CD14-positive monocyte (primary cell): ENCODE data around the gene NABP1. TPM values are rescaled to one million over a fixed set of nuclear protein-coding genes. Genes with fewer than 3 reads are reported as not detected.

Experiments
- DNase-seq, 3 donors: peaks; one replicate each; pipeline ENCODE4 v3.0.0-alpha.2; 2011 to 2022
- H2AFZ ChIP-seq: 2 replicates; pipeline ENCODE4 v1.6.0; 2012; ENCODE audit warnings: mild to moderate bottlenecking, low read depth, low read length, inconsistent platforms; ENCODE audit not compliant: insufficient read depth, poor library complexity, severe bottlenecking
- H3K27ac ChIP-seq, 2 donors: 1 replicate in 1 of 2; 2 replicates in 1 of 2; pipeline ENCODE4 v1.5.1; 2012 to 2013; ENCODE audit warnings: low read length in 2 of 2, control low read depth in 1 of 2, inconsistent platforms in 1 of 2, low read depth in 1 of 2, mild to moderate bottlenecking in 1 of 2
- H3K27me3 ChIP-seq, 2 donors: one replicate each; pipeline versions ENCODE4 v1.6.0 to v1.6.1; 2011 to 2013; ENCODE audit warnings: low read length in 2 of 2; ENCODE audit not compliant: control insufficient read depth in 2 of 2, insufficient read depth in 2 of 2
- H3K36me3 ChIP-seq, 2 donors: replicated peaks in 1 of 2; 1 replicate in 1 of 2; 2 replicates in 1 of 2; pipeline versions ENCODE4 v1.5.1 to v1.6.1; 2012 to 2013; ENCODE audit warnings: low read length in 2 of 2, control low read depth in 1 of 2, inconsistent platforms in 1 of 2, mild to moderate bottlenecking in 1 of 2; ENCODE audit not compliant: insufficient read depth in 2 of 2, control insufficient read depth in 1 of 2
- H3K4me1 ChIP-seq, 2 donors: 1 replicate in 1 of 2; 2 replicates in 1 of 2; pipeline versions ENCODE4 v1.5.1 to v1.6.1; 2012 to 2013; ENCODE audit warnings: low read length in 2 of 2, control low read depth in 1 of 2, inconsistent platforms in 1 of 2, mild to moderate bottlenecking in 1 of 2, moderate library complexity in 1 of 2; ENCODE audit not compliant: insufficient read depth in 2 of 2, control insufficient read depth in 1 of 2
- H3K4me2 ChIP-seq: replicated peaks from 2 replicates; pipeline ENCODE3; 2012; ENCODE audit warnings: low read length, moderate library complexity, mild to moderate bottlenecking; ENCODE audit not compliant: poor library complexity, severe bottlenecking; ENCODE audit errors: extremely low read depth
- H3K4me3 ChIP-seq, 3 experiments: fragments of 200-600 bp in 1 of 3; sonication (generic) in 1 of 3; replicated peaks in 1 of 3; 1 replicate in 2 of 3; 2 replicates in 1 of 3; pipeline ENCODE4 v1.5.1; 2011 to 2013; ENCODE audit warnings: low read length in 3 of 3, mild to moderate bottlenecking in 3 of 3, control low read depth in 2 of 3, low read depth in 2 of 3, inconsistent platforms in 1 of 3, moderate library complexity in 1 of 3
- H3K79me2 ChIP-seq: 2 replicates; pipeline ENCODE4 v1.6.0; 2012; ENCODE audit warnings: mild to moderate bottlenecking, control low read depth, inconsistent platforms, low read length, moderate library complexity; ENCODE audit not compliant: insufficient read depth
- H3K9ac ChIP-seq: 2 replicates; pipeline ENCODE4 v1.6.0; 2017; ENCODE audit warnings: low read length, mild to moderate bottlenecking; ENCODE audit not compliant: insufficient read depth, poor library complexity, severe bottlenecking
- H3K9me3 ChIP-seq, 2 donors: replicated peaks in 1 of 2; 1 replicate in 1 of 2; 2 replicates in 1 of 2; pipeline versions ENCODE4 v1.5.1 to v1.6.1; 2012 to 2013; ENCODE audit warnings: low read length in 2 of 2, control low read depth in 1 of 2; ENCODE audit not compliant: control insufficient read depth in 1 of 2, insufficient read depth in 1 of 2
- H4K20me1 ChIP-seq: 2 replicates; pipeline ENCODE4 v1.6.0; 2012; ENCODE audit warnings: mild to moderate bottlenecking, low read length, control low read depth, moderate library complexity; ENCODE audit not compliant: insufficient read depth
- H3K27ac Mint-ChIP-seq, 7 donors: one replicate each; pipeline ENCODE4 v1.8.0; 2020; ENCODE audit warnings: mild to moderate bottlenecking in 7 of 7, mixed read lengths in 7 of 7, moderate library complexity in 6 of 7, inconsistent platforms in 2 of 7
- H3K27me3 Mint-ChIP-seq, 3 donors: one replicate each; pipeline ENCODE4 v1.8.0; 2021 to 2022; ENCODE audit warnings: low read depth in 3 of 3, mild to moderate bottlenecking in 3 of 3, mixed read lengths in 3 of 3, moderate library complexity in 3 of 3, inconsistent platforms in 1 of 3
- H3K36me3 Mint-ChIP-seq, 2 donors: one replicate each; pipeline ENCODE4 v1.8.0; 2020; ENCODE audit warnings: mixed read lengths in 2 of 2, inconsistent platforms in 1 of 2, mild to moderate bottlenecking in 1 of 2
- H3K4me1 Mint-ChIP-seq: one replicate; pipeline ENCODE4 v1.8.0; 2020; ENCODE audit warnings: mild to moderate bottlenecking, mixed read lengths
- H3K4me3 Mint-ChIP-seq, 2 donors: one replicate each; pipeline ENCODE4 v1.8.0; 2020; ENCODE audit warnings: mild to moderate bottlenecking in 2 of 2, mixed read lengths in 2 of 2, moderate library complexity in 1 of 2
- H3K9me3 Mint-ChIP-seq, 7 donors: one replicate each; pipeline ENCODE4 v1.8.0; 2020 to 2022; ENCODE audit warnings: mixed read lengths in 7 of 7, mild to moderate bottlenecking in 6 of 7, moderate library complexity in 6 of 7, inconsistent platforms in 2 of 7
- CTCF ChIP-seq: fragments of 200-600 bp; IDR thresholded peaks from one replicate; pipeline ENCODE4 v1.8.0; 2022; ENCODE audit warnings: antibody characterized with exemption, mild to moderate bottlenecking
- WGBS: methylation state at CpG from one replicate; pipeline ENCODE4 v1.1.5; 2013; ENCODE audit warnings: missing lambda C conversion rate; ENCODE audit not compliant: insufficient coverage; 5-methylcytosine and 5-hydroxymethylcytosine counted together
- intact Hi-C, 2 donors: fragments of 100-400 bp; cut with micrococcal nuclease; formaldehyde crosslinking; loops; one replicate each; pipeline versions ENCODE4 v1.15.0 to v1.15.1; 2023
- polyA plus RNA-seq, 3 donors: library from polyadenylated mRNA; depleted of rRNA in 1 of 3; unstranded in 2 of 3; stranded (reverse) in 1 of 3; fragments of 300-500 nt in 2 of 3; fragments of >200 nt in 1 of 3; fragmentation: Illumina TruSeq in 2 of 3; gene quantifications; 1 replicate in 2 of 3; 2 replicates in 1 of 3; pipeline ENCODE4 v1.2.3, GENCODE V29; 2012 to 2021

NABP1 gene
- polyA plus RNA-seq, 3 donors = 8.0 to 20.7 (median 13.3) TPM

GRCh38 chr2:191661097-191661924 lies 16.6 kb upstream of the NABP1 start:
- peaks cover 0 to 4% of the 10 kb centered on the region in 2 donors for H3K36me3 Mint-ChIP-seq
- H2AFZ ChIP-seq = no peak overlapping the region
- no peaks in the 10 kb centered on the region for H3K36me3 ChIP-seq
- peaks cover 19% of the 10 kb centered on the region for H3K4me1 Mint-ChIP-seq
- no peaks in the 10 kb centered on the region for H3K27me3 ChIP-seq
- intact Hi-C loops = no loop called here
- H3K9me3 Mint-ChIP-seq = peaks cover 0 to 4% (median 3%) of the 10 kb centered on the region in 7 donors
- H3K27ac Mint-ChIP-seq = no peak overlapping the region
- WGBS = no CpG with 5 or more reads among the region's 2 CpGs
- H3K4me3 Mint-ChIP-seq = no peak overlapping the region
- no peak overlapping the region for H3K4me3 ChIP-seq
- H3K27ac ChIP-seq = no peak overlapping the region
- H3K9me3 ChIP-seq = no peaks in the 10 kb centered on the region
- H3K9ac ChIP-seq = no peak overlapping the region
- no peaks in the 10 kb centered on the region for H3K27me3 Mint-ChIP-seq
- no peak for TF ChIP-seq CTCF
- no peaks in the 10 kb centered on the region for H4K20me1 ChIP-seq
- DNase-seq = no peak
- no peaks in the 10 kb centered on the region for H3K79me2 ChIP-seq
- H3K4me1 ChIP-seq = peaks cover 12 to 23% of the 10 kb centered on the region in 2 donors
- no peak overlapping the region for H3K4me2 ChIP-seq

- peak overlapping the region in 1 of 2 donors; percentile 30 for H3K27ac ChIP-seq
- intact Hi-C loops = no loop called here
- no peaks in the 10 kb centered on the region for H3K9me3 ChIP-seq
- H3K4me3 ChIP-seq = no peak overlapping the region
- H3K27me3 ChIP-seq = no peaks in the 10 kb centered on the region
- peaks cover 0 to 4% (median 2%) of the 10 kb centered on the region in 7 donors for H3K9me3 Mint-ChIP-seq
- H3K4me1 ChIP-seq = peaks cover 21 to 43% of the 10 kb centered on the region in 2 donors
- no peak for TF ChIP-seq CTCF
- no peaks in the 10 kb centered on the region for H3K36me3 ChIP-seq
- H3K27ac Mint-ChIP-seq = peak overlapping the region in 4 of 7 donors; percentile 14 to 70 (median 48)
- H3K36me3 Mint-ChIP-seq = peaks cover 0 to 4% of the 10 kb centered on the region in 2 donors
- H3K4me3 Mint-ChIP-seq = no peak overlapping the region
- no peaks in the 10 kb centered on the region for H3K79me2 ChIP-seq
- H3K4me1 Mint-ChIP-seq = peaks cover 29% of the 10 kb centered on the region
- H2AFZ ChIP-seq = no peak overlapping the region
- H4K20me1 ChIP-seq = no peaks in the 10 kb centered on the region
- H3K27me3 Mint-ChIP-seq = peaks cover 0 to 2% (median 0%) of the 10 kb centered on the region in 3 donors
- peak; percentile 43 to 83 (median 50) for DNase-seq
- no peak overlapping the region for H3K4me2 ChIP-seq
- H3K9ac ChIP-seq = no peak overlapping the region
Measured at GRCh38 chr2:191664823-191665677, 12.9 kb upstream of the NABP1 start.
